ENCODE results near the gene THSD4.

The THSD4 gene

GRCh38 chr15:71789616-71790015 is 674.3 kb downstream of the THSD4 start:
- DNase-seq (ENCODE audit: insufficient read length) (no peak), FAIRE-seq (no peak)
- TF ChIP-seq POLR2AphosphoS5 (IDR thresholded peaks at IDR 0.05; ENCODE audit: low read depth, low read length), result no peak
- TF ChIP-seq TAF1 (IDR thresholded peaks at IDR 0.05; ENCODE audit: borderline replicate concordance, low read depth, low read length), result no peak
- TF ChIP-seq POLR2A (IDR thresholded peaks at IDR 0.05; ENCODE audit: low read depth, low read length), result no peak

GRCh38 chr15:71790081-71790480 is 674.8 kb downstream of the THSD4 start:
- TF ChIP-seq TAF1 (IDR thresholded peaks at IDR 0.05; ENCODE audit: borderline replicate concordance, low read depth, low read length), result no peak
- no peak for TF ChIP-seq POLR2A (IDR thresholded peaks at IDR 0.05; ENCODE audit: low read depth, low read length)
- TF ChIP-seq POLR2AphosphoS5 (IDR thresholded peaks at IDR 0.05; ENCODE audit: low read depth, low read length), result no peak
- no peak for DNase-seq (ENCODE audit: insufficient read length)
- no peak for FAIRE-seq

GRCh38 chr15:71791975-71792374 is 676.7 kb downstream of the THSD4 start:
- no peak for DNase-seq (ENCODE audit: insufficient read length)
- TF ChIP-seq POLR2AphosphoS5 (IDR thresholded peaks at IDR 0.05; ENCODE audit: low read depth, low read length) (no peak), TAF1 (IDR thresholded peaks at IDR 0.05; ENCODE audit: borderline replicate concordance, low read depth, low read length) (no peak), POLR2A (IDR thresholded peaks at IDR 0.05; ENCODE audit: low read depth, low read length) (no peak)
- no peak for FAIRE-seq

- DNase-seq (ENCODE audit: insufficient read length) (no peak), FAIRE-seq (no peak)
- TF ChIP-seq POLR2AphosphoS5 (IDR thresholded peaks at IDR 0.05; ENCODE audit: low read depth, low read length) (no peak), TAF1 (IDR thresholded peaks at IDR 0.05; ENCODE audit: borderline replicate concordance, low read depth, low read length) (no peak), POLR2A (IDR thresholded peaks at IDR 0.05; ENCODE audit: low read depth, low read length) (no peak)
Observed at GRCh38 chr15:71792521-71792920, 677.2 kb downstream of the THSD4 start.

GRCh38 chr15:71798641-71799040 is 683.4 kb downstream of the THSD4 start:
- TF ChIP-seq TAF1 (IDR thresholded peaks at IDR 0.05; ENCODE audit: borderline replicate concordance, low read depth, low read length), result no peak
- TF ChIP-seq POLR2A (IDR thresholded peaks at IDR 0.05; ENCODE audit: low read depth, low read length), result no peak
- TF ChIP-seq POLR2AphosphoS5 (IDR thresholded peaks at IDR 0.05; ENCODE audit: low read depth, low read length), result no peak
- FAIRE-seq, result no peak
- no peak for DNase-seq (ENCODE audit: insufficient read length)

- TF ChIP-seq POLR2A (IDR thresholded peaks at IDR 0.05; ENCODE audit: low read depth, low read length), result no peak
- no peak for TF ChIP-seq TAF1 (IDR thresholded peaks at IDR 0.05; ENCODE audit: borderline replicate concordance, low read depth, low read length)
- TF ChIP-seq POLR2AphosphoS5 (IDR thresholded peaks at IDR 0.05; ENCODE audit: low read depth, low read length), result no peak
- FAIRE-seq, result no peak
- no peak for DNase-seq (ENCODE audit: insufficient read length)
Observed at GRCh38 chr15:71800190-71800589, 684.9 kb downstream of the THSD4 start.

GRCh38 chr15:71800835-71801745 is 685.8 kb downstream of the THSD4 start:
- FAIRE-seq (peak; percentile 38), DNase-seq (ENCODE audit: insufficient read length) (no peak)
- TF ChIP-seq TAF1 (IDR thresholded peaks at IDR 0.05; ENCODE audit: borderline replicate concordance, low read depth, low read length) (no peak), POLR2A (IDR thresholded peaks at IDR 0.05; ENCODE audit: low read depth, low read length) (no peak), POLR2AphosphoS5 (IDR thresholded peaks at IDR 0.05; ENCODE audit: low read depth, low read length) (no peak)

GRCh38 chr15:71801935-71802655 is 686.8 kb downstream of the THSD4 start:
- TF ChIP-seq POLR2AphosphoS5 (IDR thresholded peaks at IDR 0.05; ENCODE audit: low read depth, low read length) (no peak), POLR2A (IDR thresholded peaks at IDR 0.05; ENCODE audit: low read depth, low read length) (no peak), TAF1 (IDR thresholded peaks at IDR 0.05; ENCODE audit: borderline replicate concordance, low read depth, low read length) (no peak)
- FAIRE-seq (no peak), DNase-seq (ENCODE audit: insufficient read length) (no peak)

- FAIRE-seq, result no peak
- no peak for DNase-seq (ENCODE audit: insufficient read length)
- no peak for TF ChIP-seq TAF1 (IDR thresholded peaks at IDR 0.05; ENCODE audit: borderline replicate concordance, low read depth, low read length)
- TF ChIP-seq POLR2A (IDR thresholded peaks at IDR 0.05; ENCODE audit: low read depth, low read length), result no peak
- no peak for TF ChIP-seq POLR2AphosphoS5 (IDR thresholded peaks at IDR 0.05; ENCODE audit: low read depth, low read length)
Observed at GRCh38 chr15:71802770-71803169, 687.5 kb downstream of the THSD4 start.

- no peak for DNase-seq (ENCODE audit: insufficient read length)
- FAIRE-seq, result no peak
- no peak for TF ChIP-seq TAF1 (IDR thresholded peaks at IDR 0.05; ENCODE audit: borderline replicate concordance, low read depth, low read length)
- no peak for TF ChIP-seq POLR2AphosphoS5 (IDR thresholded peaks at IDR 0.05; ENCODE audit: low read depth, low read length)
- no peak for TF ChIP-seq POLR2A (IDR thresholded peaks at IDR 0.05; ENCODE audit: low read depth, low read length)
Observed at GRCh38 chr15:71804226-71804625, 689.0 kb downstream of the THSD4 start.

- FAIRE-seq (peak; percentile 92), DNase-seq (ENCODE audit: insufficient read length) (no peak)
- TF ChIP-seq POLR2A (IDR thresholded peaks at IDR 0.05; ENCODE audit: low read depth, low read length), result no peak
- TF ChIP-seq POLR2AphosphoS5 (IDR thresholded peaks at IDR 0.05; ENCODE audit: low read depth, low read length), result no peak
- TF ChIP-seq TAF1 (IDR thresholded peaks at IDR 0.05; ENCODE audit: borderline replicate concordance, low read depth, low read length), result no peak
Observed at GRCh38 chr15:71804695-71805470, 689.6 kb downstream of the THSD4 start.
